Activated CD4-positive, alpha-beta memory T cell treated with anti-CD3 and anti-CD28 coated beads, Interleukin-2, amount 10 ng/mL, durations not matched to agents 7 days and 5 days (primary cell): ENCODE results near the gene CDYL. TPM values are rescaled to one million over a fixed set of nuclear protein-coding genes. Genes with fewer than 3 reads are reported as not detected.

ENCODE experiments used
- CTCF ChIA-PET: fragments of 350-600 bp; sonication (Branson Sonifier 250); formaldehyde crosslinking; loops from one replicate; lab custom pipeline; 2021; ENCODE audit warnings: antibody characterized with exemption, inconsistent platforms; lab: Charles Lee
- POLR2A ChIA-PET: fragments of 350-600 bp; sonication (Branson Sonifier 250); formaldehyde crosslinking; loops from one replicate; lab custom pipeline; 2021; ENCODE audit warnings: antibody characterized with exemption; lab: Charles Lee
- DNase-seq: peaks from one replicate; pipeline ENCODE4 v3.0.0-alpha.2; 2020
- H3K27ac Mint-ChIP-seq: one replicate; pipeline ENCODE4 v1.8.0; 2021; ENCODE audit warnings: mild to moderate bottlenecking, mixed read lengths
- H3K27me3 Mint-ChIP-seq: one replicate; pipeline ENCODE4 v1.8.0; 2021; ENCODE audit warnings: mixed read lengths
- H3K36me3 Mint-ChIP-seq: one replicate; pipeline ENCODE4 v1.8.0; 2021; ENCODE audit warnings: low read depth, mixed read lengths
- H3K4me1 Mint-ChIP-seq: one replicate; pipeline ENCODE4 v1.8.0; 2021; ENCODE audit warnings: mixed read lengths
- H3K4me3 Mint-ChIP-seq: one replicate; pipeline ENCODE4 v1.8.0; 2021; ENCODE audit warnings: mild to moderate bottlenecking, mixed read lengths
- H3K9me3 Mint-ChIP-seq: one replicate; pipeline ENCODE4 v1.8.0; 2021; ENCODE audit warnings: mixed read lengths
- total RNA-seq, 2 experiments: library from RNA; stranded (reverse); gene quantifications; one replicate each; pipeline ENCODE4 v1.2.3, GENCODE V29; 2021

CDYL gene
- total RNA-seq, 2 experiments from 2014 or later = 27.5 to 30.5 TPM

- Mint-ChIP-seq H3K27ac (no peak overlapping the region), H3K36me3 (peaks cover 6% of the 10 kb centered on the region), H3K27me3 (no peaks in the 10 kb centered on the region), H3K9me3 (no peaks in the 10 kb centered on the region), H3K4me1 (peaks cover 25% of the 10 kb centered on the region), H3K4me3 (no peak overlapping the region)
- ChIA-PET POLR2A (no interaction called here), CTCF (no interaction called here)
- no peak for DNase-seq
These were observed 126.9 kb downstream of the CDYL start for GRCh38 chr6:4903121-4903520.

GRCh38 chr6:4903751-4904370 is 127.7 kb downstream of the CDYL start:
- Mint-ChIP-seq H3K36me3 (peaks cover 10% of the 10 kb centered on the region), H3K9me3 (no peaks in the 10 kb centered on the region), H3K27me3 (no peaks in the 10 kb centered on the region), H3K4me1 (peaks cover 31% of the 10 kb centered on the region), H3K4me3 (no peak overlapping the region), H3K27ac (no peak overlapping the region)
- POLR2A ChIA-PET = no interaction called here
- DNase-seq = no peak
- CTCF ChIA-PET = no interaction called here

GRCh38 chr6:4904461-4905025 is 128.3 kb downstream of the CDYL start:
- Mint-ChIP-seq H3K27ac (no peak overlapping the region), H3K27me3 (no peaks in the 10 kb centered on the region), H3K4me1 (peaks cover 32% of the 10 kb centered on the region), H3K9me3 (no peaks in the 10 kb centered on the region), H3K4me3 (no peak overlapping the region), H3K36me3 (peaks cover 11% of the 10 kb centered on the region)
- ChIA-PET POLR2A (no interaction called here), CTCF (no interaction called here)
- DNase-seq = no peak

GRCh38 chr6:4905826-4906225 is 129.6 kb downstream of the CDYL start:
- Mint-ChIP-seq H3K36me3 (peaks cover 13% of the 10 kb centered on the region), H3K4me1 (peaks cover 32% of the 10 kb centered on the region), H3K9me3 (no peaks in the 10 kb centered on the region), H3K27ac (no peak overlapping the region), H3K27me3 (no peaks in the 10 kb centered on the region), H3K4me3 (no peak overlapping the region)
- no peak for DNase-seq
- CTCF ChIA-PET = no interaction called here
- POLR2A ChIA-PET = no interaction called here

- H3K4me1 Mint-ChIP-seq = peaks cover 32% of the 10 kb centered on the region
- H3K27me3 Mint-ChIP-seq = no peaks in the 10 kb centered on the region
- peaks cover 13% of the 10 kb centered on the region for H3K36me3 Mint-ChIP-seq
- no peak for DNase-seq
- H3K4me3 Mint-ChIP-seq = peak overlapping the region; percentile 14
- H3K9me3 Mint-ChIP-seq = no peaks in the 10 kb centered on the region
- ChIA-PET POLR2A (interaction anchor here (2.1 kb wide), 1 partner anchor 36 kb away, joined by 7 read pairs; no protein-coding TSS in a partner anchor), CTCF (interaction anchor here (1.0 to 1.2 kb wide), 2 partner anchors 24 to 28 kb away, joined by 3 read pairs; no protein-coding TSS in a partner anchor)
- peak overlapping the region; percentile 54 for H3K27ac Mint-ChIP-seq
These were observed 130.4 kb downstream of the CDYL start for GRCh38 chr6:4906293-4907276.

- Mint-ChIP-seq H3K27me3 (no peaks in the 10 kb centered on the region), H3K27ac (peak overlapping the region; percentile 23), H3K36me3 (peaks cover 11% of the 10 kb centered on the region), H3K4me3 (no peak overlapping the region), H3K9me3 (no peaks in the 10 kb centered on the region), H3K4me1 (peaks cover 31% of the 10 kb centered on the region)
- CTCF ChIA-PET = interaction anchor here (1.0 to 1.3 kb wide), 3 partner anchors 12 to 27 kb away, joined by 3 to 4 read pairs (median 3); no protein-coding TSS in a partner anchor
- POLR2A ChIA-PET = interaction anchor here (2.1 kb wide), 1 partner anchor 35 kb away, joined by 7 read pairs; no protein-coding TSS in a partner anchor
- no peak for DNase-seq
These were observed 131.4 kb downstream of the CDYL start for GRCh38 chr6:4907602-4908001.

GRCh38 chr6:4908062-4908461 is 131.9 kb downstream of the CDYL start:
- H3K27me3 Mint-ChIP-seq = no peaks in the 10 kb centered on the region
- peaks cover 30% of the 10 kb centered on the region for H3K4me1 Mint-ChIP-seq
- no peak overlapping the region for H3K4me3 Mint-ChIP-seq
- H3K9me3 Mint-ChIP-seq = no peaks in the 10 kb centered on the region
- H3K36me3 Mint-ChIP-seq = peaks cover 10% of the 10 kb centered on the region
- no peak for DNase-seq
- POLR2A ChIA-PET = interaction anchor here (2.1 kb wide), 1 partner anchor 34 kb away, joined by 7 read pairs; no protein-coding TSS in a partner anchor
- CTCF ChIA-PET = interaction anchor here (0.6 to 1.3 kb wide), 2 partner anchors 12 to 253 kb away, joined by 4 read pairs; no protein-coding TSS in a partner anchor
- peak overlapping the region; percentile 23 for H3K27ac Mint-ChIP-seq

GRCh38 chr6:4909063-4909706 is 133.0 kb downstream of the CDYL start:
- POLR2A ChIA-PET = no interaction called here
- peaks cover 10% of the 10 kb centered on the region for H3K36me3 Mint-ChIP-seq

GRCh38 chr6:4910037-4910760 is 134.0 kb downstream of the CDYL start:
- Mint-ChIP-seq H3K9me3 (no peaks in the 10 kb centered on the region), H3K27ac (no peak overlapping the region), H3K36me3 (peaks cover 10% of the 10 kb centered on the region), H3K4me1 (peaks cover 30% of the 10 kb centered on the region), H3K27me3 (no peaks in the 10 kb centered on the region), H3K4me3 (no peak overlapping the region)
- DNase-seq = no peak
- POLR2A ChIA-PET = no interaction called here
- CTCF ChIA-PET = no interaction called here

More at GRCh38 chr6:4909063-4909706, 133.0 kb downstream of the CDYL start:
- Mint-ChIP-seq H3K4me1 (peaks cover 30% of the 10 kb centered on the region), H3K27ac (no peak overlapping the region), H3K9me3 (no peaks in the 10 kb centered on the region), H3K27me3 (no peaks in the 10 kb centered on the region), H3K4me3 (no peak overlapping the region)
- CTCF ChIA-PET = no interaction called here
- no peak for DNase-seq

GRCh38 chr6:4912559-4912958 is 136.4 kb downstream of the CDYL start:
- Mint-ChIP-seq H3K27ac (no peak overlapping the region), H3K36me3 (peaks cover 7% of the 10 kb centered on the region), H3K27me3 (no peaks in the 10 kb centered on the region), H3K4me1 (peaks cover 23% of the 10 kb centered on the region), H3K4me3 (no peak overlapping the region), H3K9me3 (no peaks in the 10 kb centered on the region)
- ChIA-PET POLR2A (no interaction called here), CTCF (no interaction called here)
- DNase-seq = no peak

GRCh38 chr6:4913705-4914419 is 137.7 kb downstream of the CDYL start:
- Mint-ChIP-seq H3K27ac (no peak overlapping the region), H3K36me3 (peaks cover 3% of the 10 kb centered on the region), H3K27me3 (no peaks in the 10 kb centered on the region), H3K9me3 (no peaks in the 10 kb centered on the region), H3K4me3 (no peak overlapping the region), H3K4me1 (peaks cover 13% of the 10 kb centered on the region)
- DNase-seq = no peak
- POLR2A ChIA-PET = no interaction called here
- CTCF ChIA-PET = no interaction called here
